ENCODE results near the gene C11orf21.

The C11orf21 gene

GRCh38 chr11:2313051-2313951 is 11.6 kb upstream of the C11orf21 start:
- no peak for TF ChIP-seq CTCF (conservative IDR thresholded peaks at IDR 0.05; ENCODE audit: low read length)
- TF ChIP-seq EZH2phosphoT487 (IDR thresholded peaks at IDR 0.05; ENCODE audit: borderline replicate concordance) = no peak
- Histone ChIP-seq H3F3A (ENCODE audit: low read depth) (no peaks in the 10 kb centered on the region), H3K36me3 (ENCODE audit: insufficient read depth, low read length) (no peaks in the 10 kb centered on the region), H3K9me3 (ENCODE audit: insufficient read depth, low read depth, low read length) (no peaks in the 10 kb centered on the region), H3K9ac (ENCODE audit: low read depth, low read length, poor library complexity, severe bottlenecking) (no peak overlapping the region), H3K4me1 (ENCODE audit: insufficient read depth, low read length, poor library complexity, severe bottlenecking) (peaks cover 8% of the 10 kb centered on the region), H3K9me2 (replicated peaks; ENCODE audit: low read depth, low read length) (no peaks in the 10 kb centered on the region), H3K4me2 (ENCODE audit: low read depth, low read length, poor library complexity, severe bottlenecking) (no peak overlapping the region), H3K4me3 (ENCODE audit: low read length, poor library complexity, severe bottlenecking) (no peak overlapping the region), H3K27me3 (ENCODE audit: insufficient read depth, low read length, poor library complexity, severe bottlenecking) (no peaks in the 10 kb centered on the region), H2AFZ (ENCODE audit: low read length) (no peak overlapping the region), H3K79me2 (ENCODE audit: insufficient read depth, low read length) (no peaks in the 10 kb centered on the region), H4K20me1 (ENCODE audit: insufficient read depth, low read length, poor library complexity, severe bottlenecking) (no peaks in the 10 kb centered on the region)

GRCh38 chr11:2312232-2313042 is 10.7 kb upstream of the C11orf21 start:
- Histone ChIP-seq H2AFZ (ENCODE audit: low read length) (no peak overlapping the region), H3K4me2 (ENCODE audit: low read depth, low read length, poor library complexity, severe bottlenecking) (no peak overlapping the region), H3K9ac (ENCODE audit: low read depth, low read length, poor library complexity, severe bottlenecking) (no peak overlapping the region)

More at GRCh38 chr11:2312232-2313042, 10.7 kb upstream of the C11orf21 start:
- Histone ChIP-seq H3F3A (ENCODE audit: low read depth) (no peaks in the 10 kb centered on the region), H4K20me1 (ENCODE audit: insufficient read depth, low read length, poor library complexity, severe bottlenecking) (peaks cover 2% of the 10 kb centered on the region), H3K36me3 (ENCODE audit: insufficient read depth, low read length) (no peaks in the 10 kb centered on the region), H3K4me1 (ENCODE audit: insufficient read depth, low read length, poor library complexity, severe bottlenecking) (peaks cover 14% of the 10 kb centered on the region), H3K79me2 (ENCODE audit: insufficient read depth, low read length) (peaks cover 7% of the 10 kb centered on the region), H3K27me3 (ENCODE audit: insufficient read depth, low read length, poor library complexity, severe bottlenecking) (no peaks in the 10 kb centered on the region), H3K4me3 (ENCODE audit: low read length, poor library complexity, severe bottlenecking) (no peak overlapping the region), H3K9me2 (replicated peaks; ENCODE audit: low read depth, low read length) (no peaks in the 10 kb centered on the region), H3K9me3 (ENCODE audit: insufficient read depth, low read depth, low read length) (no peaks in the 10 kb centered on the region)
- TF ChIP-seq EZH2phosphoT487 (IDR thresholded peaks at IDR 0.05; ENCODE audit: borderline replicate concordance) (no peak), CTCF (conservative IDR thresholded peaks at IDR 0.05; ENCODE audit: low read length) (no peak)
